ENCODE data around the gene LTBP1. TPM values are rescaled to one million over a fixed set of nuclear protein-coding genes. Genes with fewer than 3 reads are reported as not detected.
A peak's percentile ranks its signal among the peaks of the same experiment; 100 is the strongest.

The LTBP1 gene
- polyA plus RNA-seq, 2 donors, result 4.3 to 13.9 TPM

DNA sequence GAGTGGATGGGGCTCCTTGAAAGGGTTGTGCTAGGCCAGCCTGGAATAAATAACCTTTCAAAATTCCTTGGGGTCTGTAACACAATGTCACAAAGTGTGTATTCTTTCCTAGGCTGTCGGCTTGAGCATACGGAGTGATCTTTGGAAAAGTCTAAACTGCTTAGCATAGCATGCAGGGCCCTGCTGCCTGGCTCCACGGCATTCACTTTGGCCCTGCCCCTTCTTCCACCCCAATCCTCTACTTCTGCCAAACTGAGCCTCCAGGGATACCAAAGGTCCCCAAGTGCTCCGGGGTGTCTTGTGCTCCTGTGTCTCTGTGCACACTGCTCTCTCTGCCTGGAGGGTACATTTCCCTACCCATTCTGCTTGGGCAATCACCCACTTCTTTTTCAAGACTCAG lies 196.1 kb downstream of the LTBP1 start:
- Histone ChIP-seq H3K27me3 (ENCODE audit: control insufficient read depth in 1 of 2, insufficient read depth in 2 of 2, low read length in 2 of 2) (no peaks in the 10 kb centered on the region), H3K27ac (ENCODE audit: low read depth in 2 of 2, low read length in 1 of 2) (peak overlapping the region in 1 of 2 donors; percentile 63), H3K4me1 (ENCODE audit: control insufficient read depth in 2 of 2, insufficient read depth in 2 of 2, low read length in 1 of 2) (no peaks in the 10 kb centered on the region), H3K9me3 (ENCODE audit: control insufficient read depth in 2 of 2, insufficient read depth in 1 of 2, low read depth in 1 of 2, low read length in 1 of 2) (no peaks in the 10 kb centered on the region), H3K36me3 (ENCODE audit: control insufficient read depth in 2 of 2, insufficient read depth in 2 of 2, low read length in 1 of 2) (no peaks in the 10 kb centered on the region), H3K4me3 (ENCODE audit: low read depth in 1 of 2, low read length in 2 of 2) (no peak overlapping the region)
- WGBS, 2 donors, result 56 to 65% methylated on average over 4 of the region's 4 CpGs

- no peak overlapping the region for H3K27ac ChIP-seq (ENCODE audit: low read depth in 2 of 2, low read length in 1 of 2)
- WGBS, 2 donors, result 69 to 82% methylated on average over 3 of the region's 3 CpGs
- no peak overlapping the region for H3K4me3 ChIP-seq (ENCODE audit: low read depth in 1 of 2, low read length in 2 of 2)
- H3K4me1 ChIP-seq (ENCODE audit: control insufficient read depth in 2 of 2, insufficient read depth in 2 of 2, low read length in 1 of 2), result no peaks in the 10 kb centered on the region
- H3K36me3 ChIP-seq (ENCODE audit: control insufficient read depth in 2 of 2, insufficient read depth in 2 of 2, low read length in 1 of 2), result no peaks in the 10 kb centered on the region
- no peaks in the 10 kb centered on the region for H3K9me3 ChIP-seq (ENCODE audit: control insufficient read depth in 2 of 2, insufficient read depth in 1 of 2, low read depth in 1 of 2, low read length in 1 of 2)
- H3K27me3 ChIP-seq (ENCODE audit: control insufficient read depth in 1 of 2, insufficient read depth in 2 of 2, low read length in 2 of 2), result no peaks in the 10 kb centered on the region
Observed at GRCh38 chr2:33144243-33144642, 197.5 kb downstream of the LTBP1 start.

DNA sequence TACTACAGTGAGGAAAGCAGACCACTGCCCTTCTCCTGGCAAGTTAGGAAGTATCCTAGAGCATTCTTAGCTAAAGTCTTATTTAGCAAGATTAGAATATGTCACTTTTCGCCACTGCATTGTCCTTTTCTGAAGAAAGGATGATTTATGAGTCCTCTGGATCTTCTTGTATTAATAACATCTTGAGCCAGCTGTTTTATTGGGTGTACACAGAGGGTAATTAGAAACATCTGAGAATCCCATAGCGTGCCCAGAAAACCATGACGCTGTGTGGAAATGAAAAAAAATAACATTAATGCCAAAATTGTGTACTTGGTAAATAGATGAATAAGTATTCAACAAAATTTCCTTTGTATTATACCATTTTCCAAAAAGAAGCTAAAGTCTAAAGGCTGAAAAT lies 198.7 kb downstream of the LTBP1 start:
- Histone ChIP-seq H3K36me3 (ENCODE audit: control insufficient read depth in 2 of 2, insufficient read depth in 2 of 2, low read length in 1 of 2) (no peaks in the 10 kb centered on the region), H3K4me3 (ENCODE audit: low read depth in 1 of 2, low read length in 2 of 2) (no peak overlapping the region), H3K9me3 (ENCODE audit: control insufficient read depth in 2 of 2, insufficient read depth in 1 of 2, low read depth in 1 of 2, low read length in 1 of 2) (no peaks in the 10 kb centered on the region), H3K27ac (ENCODE audit: low read depth in 2 of 2, low read length in 1 of 2) (no peak overlapping the region), H3K4me1 (ENCODE audit: control insufficient read depth in 2 of 2, insufficient read depth in 2 of 2, low read length in 1 of 2) (no peaks in the 10 kb centered on the region), H3K27me3 (ENCODE audit: control insufficient read depth in 1 of 2, insufficient read depth in 2 of 2, low read length in 2 of 2) (no peaks in the 10 kb centered on the region)
- 62 to 69% methylated on average over 3 of the region's 3 CpGs for WGBS, 2 donors

GRCh38 chr2:33146102-33146501 lies 199.3 kb downstream of the LTBP1 start:
- Histone ChIP-seq H3K9me3 (ENCODE audit: control insufficient read depth in 2 of 2, insufficient read depth in 1 of 2, low read depth in 1 of 2, low read length in 1 of 2) (no peaks in the 10 kb centered on the region), H3K27me3 (ENCODE audit: control insufficient read depth in 1 of 2, insufficient read depth in 2 of 2, low read length in 2 of 2) (no peaks in the 10 kb centered on the region), H3K4me1 (ENCODE audit: control insufficient read depth in 2 of 2, insufficient read depth in 2 of 2, low read length in 1 of 2) (no peaks in the 10 kb centered on the region), H3K36me3 (ENCODE audit: control insufficient read depth in 2 of 2, insufficient read depth in 2 of 2, low read length in 1 of 2) (no peaks in the 10 kb centered on the region), H3K27ac (ENCODE audit: low read depth in 2 of 2, low read length in 1 of 2) (peak overlapping the region in 1 of 2 donors; percentile 22), H3K4me3 (ENCODE audit: low read depth in 1 of 2, low read length in 2 of 2) (no peak overlapping the region)
- WGBS, 2 donors, result 76 to 79% methylated on average over 3 of the region's 3 CpGs

GRCh38 chr2:33153008-33153407 lies 206.3 kb downstream of the LTBP1 start:
- Histone ChIP-seq H3K27ac (ENCODE audit: low read depth in 2 of 2, low read length in 1 of 2) (no peak overlapping the region), H3K4me3 (ENCODE audit: low read depth in 1 of 2, low read length in 2 of 2) (no peak overlapping the region), H3K9me3 (ENCODE audit: control insufficient read depth in 2 of 2, insufficient read depth in 1 of 2, low read depth in 1 of 2, low read length in 1 of 2) (no peaks in the 10 kb centered on the region), H3K4me1 (ENCODE audit: control insufficient read depth in 2 of 2, insufficient read depth in 2 of 2, low read length in 1 of 2) (no peaks in the 10 kb centered on the region), H3K36me3 (ENCODE audit: control insufficient read depth in 2 of 2, insufficient read depth in 2 of 2, low read length in 1 of 2) (no peaks in the 10 kb centered on the region), H3K27me3 (ENCODE audit: control insufficient read depth in 1 of 2, insufficient read depth in 2 of 2, low read length in 2 of 2) (no peaks in the 10 kb centered on the region)
- WGBS, 2 donors, result 51 to 74% methylated on average over 2 of the region's 2 CpGs

DNA sequence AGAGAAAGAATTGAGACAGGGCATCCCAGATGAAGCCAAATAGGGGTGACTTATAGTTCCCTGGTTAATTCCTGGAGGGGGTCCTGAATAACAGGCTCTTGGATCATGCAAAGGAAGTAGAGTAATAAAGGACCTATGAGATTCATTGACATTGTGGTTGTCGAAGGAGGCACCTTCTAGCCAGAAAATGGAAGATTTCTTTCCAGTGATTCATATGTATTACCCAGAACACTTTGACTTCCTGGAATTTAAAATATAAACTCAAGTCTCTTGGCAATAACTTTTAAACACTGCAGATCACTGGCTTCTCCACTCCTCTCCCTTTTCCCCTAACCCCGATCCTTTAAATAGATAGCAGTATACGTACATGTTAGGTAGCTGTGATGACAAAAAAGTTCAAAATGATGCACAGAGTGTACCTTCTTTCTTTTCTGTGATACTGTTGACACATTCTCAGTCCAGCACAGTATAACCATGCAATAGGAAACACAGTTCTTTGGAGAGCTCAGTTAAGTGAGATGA lies 211.8 kb downstream of the LTBP1 start:
- Histone ChIP-seq H3K36me3 (ENCODE audit: control insufficient read depth in 2 of 2, insufficient read depth in 2 of 2, low read length in 1 of 2) (no peaks in the 10 kb centered on the region), H3K4me1 (ENCODE audit: control insufficient read depth in 2 of 2, insufficient read depth in 2 of 2, low read length in 1 of 2) (no peaks in the 10 kb centered on the region), H3K27me3 (ENCODE audit: control insufficient read depth in 1 of 2, insufficient read depth in 2 of 2, low read length in 2 of 2) (no peaks in the 10 kb centered on the region), H3K4me3 (ENCODE audit: low read depth in 1 of 2, low read length in 2 of 2) (no peak overlapping the region), H3K9me3 (ENCODE audit: control insufficient read depth in 2 of 2, insufficient read depth in 1 of 2, low read depth in 1 of 2, low read length in 1 of 2) (no peaks in the 10 kb centered on the region), H3K27ac (ENCODE audit: low read depth in 2 of 2, low read length in 1 of 2) (peak overlapping the region in 1 of 2 donors; percentile 36)
- WGBS, 2 donors, result 60 to 66% methylated on average over 3 of the region's 3 CpGs

- H3K36me3 ChIP-seq (ENCODE audit: control insufficient read depth in 2 of 2, insufficient read depth in 2 of 2, low read length in 1 of 2), result no peaks in the 10 kb centered on the region
- H3K4me3 ChIP-seq (ENCODE audit: low read depth in 1 of 2, low read length in 2 of 2), result no peak overlapping the region
- no peaks in the 10 kb centered on the region for H3K27me3 ChIP-seq (ENCODE audit: control insufficient read depth in 1 of 2, insufficient read depth in 2 of 2, low read length in 2 of 2)
- no peak overlapping the region for H3K27ac ChIP-seq (ENCODE audit: low read depth in 2 of 2, low read length in 1 of 2)
- WGBS, 2 donors, result 78 to 81% methylated on average over 5 of the region's 5 CpGs
- no peaks in the 10 kb centered on the region for H3K4me1 ChIP-seq (ENCODE audit: control insufficient read depth in 2 of 2, insufficient read depth in 2 of 2, low read length in 1 of 2)
- no peaks in the 10 kb centered on the region for H3K9me3 ChIP-seq (ENCODE audit: control insufficient read depth in 2 of 2, insufficient read depth in 1 of 2, low read depth in 1 of 2, low read length in 1 of 2)
Observed at GRCh38 chr2:33160191-33160590, 213.4 kb downstream of the LTBP1 start.

GRCh38 chr2:33166287-33166881 lies 219.6 kb downstream of the LTBP1 start:
- Histone ChIP-seq H3K9me3 (ENCODE audit: control insufficient read depth in 2 of 2, insufficient read depth in 1 of 2, low read depth in 1 of 2, low read length in 1 of 2) (no peaks in the 10 kb centered on the region), H3K4me1 (ENCODE audit: control insufficient read depth in 2 of 2, insufficient read depth in 2 of 2, low read length in 1 of 2) (no peaks in the 10 kb centered on the region), H3K27ac (ENCODE audit: low read depth in 2 of 2, low read length in 1 of 2) (no peak overlapping the region), H3K36me3 (ENCODE audit: control insufficient read depth in 2 of 2, insufficient read depth in 2 of 2, low read length in 1 of 2) (no peaks in the 10 kb centered on the region), H3K4me3 (ENCODE audit: low read depth in 1 of 2, low read length in 2 of 2) (no peak overlapping the region), H3K27me3 (ENCODE audit: control insufficient read depth in 1 of 2, insufficient read depth in 2 of 2, low read length in 2 of 2) (no peaks in the 10 kb centered on the region)
- WGBS, 2 donors, result 50 to 56% methylated on average over 5 of the region's 5 CpGs

GRCh38 chr2:33167622-33168245 lies 221.0 kb downstream of the LTBP1 start:
- no peak overlapping the region for H3K4me3 ChIP-seq (ENCODE audit: low read depth in 1 of 2, low read length in 2 of 2)
- H3K27me3 ChIP-seq (ENCODE audit: control insufficient read depth in 1 of 2, insufficient read depth in 2 of 2, low read length in 2 of 2), result no peaks in the 10 kb centered on the region
- H3K4me1 ChIP-seq (ENCODE audit: control insufficient read depth in 2 of 2, insufficient read depth in 2 of 2, low read length in 1 of 2), result no peaks in the 10 kb centered on the region
- H3K9me3 ChIP-seq (ENCODE audit: control insufficient read depth in 2 of 2, insufficient read depth in 1 of 2, low read depth in 1 of 2, low read length in 1 of 2), result no peaks in the 10 kb centered on the region
- WGBS, 2 donors, result 78 to 83% methylated on average over 3 of the region's 3 CpGs
- no peaks in the 10 kb centered on the region for H3K36me3 ChIP-seq (ENCODE audit: control insufficient read depth in 2 of 2, insufficient read depth in 2 of 2, low read length in 1 of 2)
- no peak overlapping the region for H3K27ac ChIP-seq (ENCODE audit: low read depth in 2 of 2, low read length in 1 of 2)

GRCh38 chr2:33168425-33168824 lies 221.7 kb downstream of the LTBP1 start:
- H3K27ac ChIP-seq (ENCODE audit: low read depth in 2 of 2, low read length in 1 of 2), result no peak overlapping the region
- no peaks in the 10 kb centered on the region for H3K36me3 ChIP-seq (ENCODE audit: control insufficient read depth in 2 of 2, insufficient read depth in 2 of 2, low read length in 1 of 2)
- no peaks in the 10 kb centered on the region for H3K4me1 ChIP-seq (ENCODE audit: control insufficient read depth in 2 of 2, insufficient read depth in 2 of 2, low read length in 1 of 2)
- H3K9me3 ChIP-seq (ENCODE audit: control insufficient read depth in 2 of 2, insufficient read depth in 1 of 2, low read depth in 1 of 2, low read length in 1 of 2), result no peaks in the 10 kb centered on the region
- no peaks in the 10 kb centered on the region for H3K27me3 ChIP-seq (ENCODE audit: control insufficient read depth in 1 of 2, insufficient read depth in 2 of 2, low read length in 2 of 2)
- no peak overlapping the region for H3K4me3 ChIP-seq (ENCODE audit: low read depth in 1 of 2, low read length in 2 of 2)

Measured in esophagus (tissue), 2 donors.